GM19452 (cell line): ENCODE data around the gene WWP2.
"Not testable (repeated sequence)": the region's sequence is repeated elsewhere in the genome, so short reads cannot be mapped to it uniquely, and the experiment has no call there.

Experiments
- ATAC-seq: cut with Tn5 transposase; IDR thresholded peaks from one replicate; pipeline ENCODE4 v1.9.1; 2021; ENCODE audit not compliant: unreplicated experiment

Gene WWP2

GRCh38 chr16:69972935-69973334 is 210.8 kb downstream of the WWP2 start:
- not testable (repeated sequence) for ATAC-seq

GRCh38 chr16:69985196-69985595 is 223.1 kb downstream of the WWP2 start:
- not testable (repeated sequence) for ATAC-seq
